Peyer's patch (tissue), 4 donors: ENCODE results near the gene UMOD.

Experiments used
- POLR2A ChIP-seq, 2 donors: fragments of 450-650 bp; IDR thresholded peaks; one replicate each; pipeline ENCODE4 v1.5.1; 2017; ENCODE audit warnings: antibody characterized with exemption in 2 of 2, mild to moderate bottlenecking in 2 of 2, moderate library complexity in 2 of 2
- TF ChIP-seq, protein P1 (sequence below), 6 experiments: fragments of 450-650 bp in 4 of 6; fragments of 200-600 bp in 2 of 6; sonication (generic) in 1 of 6; IDR thresholded peaks; one replicate each; pipeline ENCODE4 v1.5.1; 2017 to 2019; ENCODE audit warnings: antibody characterized with exemption in 6 of 6, mild to moderate bottlenecking in 3 of 6, moderate library complexity in 1 of 6

- TF ChIP-seq, protein P1, sequence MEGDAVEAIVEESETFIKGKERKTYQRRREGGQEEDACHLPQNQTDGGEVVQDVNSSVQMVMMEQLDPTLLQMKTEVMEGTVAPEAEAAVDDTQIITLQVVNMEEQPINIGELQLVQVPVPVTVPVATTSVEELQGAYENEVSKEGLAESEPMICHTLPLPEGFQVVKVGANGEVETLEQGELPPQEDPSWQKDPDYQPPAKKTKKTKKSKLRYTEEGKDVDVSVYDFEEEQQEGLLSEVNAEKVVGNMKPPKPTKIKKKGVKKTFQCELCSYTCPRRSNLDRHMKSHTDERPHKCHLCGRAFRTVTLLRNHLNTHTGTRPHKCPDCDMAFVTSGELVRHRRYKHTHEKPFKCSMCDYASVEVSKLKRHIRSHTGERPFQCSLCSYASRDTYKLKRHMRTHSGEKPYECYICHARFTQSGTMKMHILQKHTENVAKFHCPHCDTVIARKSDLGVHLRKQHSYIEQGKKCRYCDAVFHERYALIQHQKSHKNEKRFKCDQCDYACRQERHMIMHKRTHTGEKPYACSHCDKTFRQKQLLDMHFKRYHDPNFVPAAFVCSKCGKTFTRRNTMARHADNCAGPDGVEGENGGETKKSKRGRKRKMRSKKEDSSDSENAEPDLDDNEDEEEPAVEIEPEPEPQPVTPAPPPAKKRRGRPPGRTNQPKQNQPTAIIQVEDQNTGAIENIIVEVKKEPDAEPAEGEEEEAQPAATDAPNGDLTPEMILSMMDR (IDR thresholded peaks at IDR 0.05), result no peak
- TF ChIP-seq POLR2A (IDR thresholded peaks at IDR 0.05), result no peak
Observed at GRCh38 chr16:20347666-20348364, 4.7 kb downstream of the UMOD start.
